ENCODE measurements around the gene SLC39A7.

GRCh38 chr6:33250731-33251130, 50.1 kb downstream of the SLC39A7 start:
- TF ChIP-seq CTCF (IDR thresholded peaks at IDR 0.05) (no peak), POLR2A (IDR thresholded peaks at IDR 0.05) (no peak)

Data from gastroesophageal sphincter (tissue), 3 donors.